ENCODE measurements around the gene KRT26.

DNA sequence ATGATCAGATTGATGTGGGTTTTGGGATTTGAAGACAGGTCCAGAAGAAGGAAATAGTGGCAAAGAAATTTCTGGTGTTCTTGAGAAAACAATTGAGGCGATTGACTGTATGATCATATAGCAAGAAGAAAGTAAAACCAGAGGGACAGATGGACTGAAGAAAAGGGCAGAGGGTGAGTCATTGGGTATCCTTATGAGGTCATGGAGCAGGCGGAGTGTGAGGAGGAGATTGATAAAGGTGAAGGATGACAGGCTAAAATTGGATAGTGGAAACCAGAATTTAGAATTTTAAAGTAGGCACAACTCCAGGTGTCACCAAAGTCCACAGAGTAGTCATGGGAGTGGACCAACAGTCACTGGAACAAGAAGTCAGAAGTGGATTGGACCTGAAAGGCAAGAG, 29.2 kb upstream of the KRT26 start:
- TF ChIP-seq, protein P1, sequence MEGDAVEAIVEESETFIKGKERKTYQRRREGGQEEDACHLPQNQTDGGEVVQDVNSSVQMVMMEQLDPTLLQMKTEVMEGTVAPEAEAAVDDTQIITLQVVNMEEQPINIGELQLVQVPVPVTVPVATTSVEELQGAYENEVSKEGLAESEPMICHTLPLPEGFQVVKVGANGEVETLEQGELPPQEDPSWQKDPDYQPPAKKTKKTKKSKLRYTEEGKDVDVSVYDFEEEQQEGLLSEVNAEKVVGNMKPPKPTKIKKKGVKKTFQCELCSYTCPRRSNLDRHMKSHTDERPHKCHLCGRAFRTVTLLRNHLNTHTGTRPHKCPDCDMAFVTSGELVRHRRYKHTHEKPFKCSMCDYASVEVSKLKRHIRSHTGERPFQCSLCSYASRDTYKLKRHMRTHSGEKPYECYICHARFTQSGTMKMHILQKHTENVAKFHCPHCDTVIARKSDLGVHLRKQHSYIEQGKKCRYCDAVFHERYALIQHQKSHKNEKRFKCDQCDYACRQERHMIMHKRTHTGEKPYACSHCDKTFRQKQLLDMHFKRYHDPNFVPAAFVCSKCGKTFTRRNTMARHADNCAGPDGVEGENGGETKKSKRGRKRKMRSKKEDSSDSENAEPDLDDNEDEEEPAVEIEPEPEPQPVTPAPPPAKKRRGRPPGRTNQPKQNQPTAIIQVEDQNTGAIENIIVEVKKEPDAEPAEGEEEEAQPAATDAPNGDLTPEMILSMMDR (IDR thresholded peaks at IDR 0.05; ENCODE audit: low read depth, low read length, poor library complexity, severe bottlenecking), result no peak
- no peak for TF ChIP-seq EZH2phosphoT487 (IDR thresholded peaks at IDR 0.05; ENCODE audit: borderline replicate concordance, low read length)

All from DOHH2 (cell line).